HepG2 (cell line): Measurements from ENCODE around the gene BAIAP2L2. TPM values are rescaled to one million over a fixed set of nuclear protein-coding genes. Genes with fewer than 3 reads are reported as not detected.
A peak's percentile ranks its signal among the peaks of the same experiment; 100 is the strongest.

Experiments used
- BORCS8-MEF2B ChIP-seq: sonication (generic); formaldehyde crosslinking; IDR thresholded peaks from 2 replicates; pipeline ENCODE4 v1.8.0; 2022; ENCODE audit warnings: mild to moderate bottlenecking, missing genetic modification reagents
- CHCHD3 ChIP-seq: sonication (generic); formaldehyde crosslinking; IDR thresholded peaks from 2 replicates; pipeline ENCODE4 v1.8.0; 2022; ENCODE audit warnings: mild to moderate bottlenecking, missing genetic modification reagents, moderate library complexity
- CREB1 ChIP-seq, 2 experiments: fragments of 450-650 bp in 1 of 2; IDR thresholded peaks; 2 replicates each; pipeline ENCODE4 v1.6.1; 2016 to 2017; ENCODE audit warnings: control low read depth in 1 of 2, mild to moderate bottlenecking in 1 of 2, missing compliant biosample characterization in 1 of 2, missing genetic modification characterization in 1 of 2
- GABPB1 ChIP-seq: IDR thresholded peaks from 2 replicates; pipeline ENCODE4 v1.6.1; 2016; ENCODE audit warnings: mild to moderate bottlenecking, missing genetic modification reagents, moderate library complexity, missing compliant biosample characterization
- HMG20A ChIP-seq: IDR thresholded peaks from 2 replicates; pipeline ENCODE4 v1.6.1; 2016; ENCODE audit warnings: borderline replicate concordance
- HNRNPL ChIP-seq: fragments of 200-400 bp; formaldehyde crosslinking; IDR thresholded peaks from 2 replicates; pipeline ENCODE4 v1.6.1; 2017; ENCODE audit warnings: mild to moderate bottlenecking, low read depth, low read length
- NCOA2 ChIP-seq: sonication (generic); formaldehyde crosslinking; IDR thresholded peaks from 2 replicates; pipeline ENCODE4 v1.8.0; 2022; ENCODE audit warnings: inconsistent platforms
- POLR2G ChIP-seq: fragments of 200-400 bp; formaldehyde crosslinking; IDR thresholded peaks from 2 replicates; pipeline ENCODE4 v1.6.1; 2018; ENCODE audit warnings: mild to moderate bottlenecking, low read depth, low read length, moderate library complexity
- REST ChIP-seq, 2 experiments: IDR thresholded peaks; 2 replicates each; pipeline ENCODE4 v1.6.1; 2011 to 2012; ENCODE audit warnings: low read length in 2 of 2, borderline replicate concordance in 1 of 2, low read depth in 1 of 2, mild to moderate bottlenecking in 1 of 2, moderate library complexity in 1 of 2
- SATB2 ChIP-seq: sonication (generic); formaldehyde crosslinking; IDR thresholded peaks from 2 replicates; pipeline ENCODE4 v1.5.0; 2020; ENCODE audit warnings: missing genetic modification reagents
- TEAD2 ChIP-seq: sonication (generic); formaldehyde crosslinking; IDR thresholded peaks from 2 replicates; pipeline ENCODE4 v1.9.0; 2021; ENCODE audit warnings: missing genetic modification reagents
- ZFP36 ChIP-seq: fragments of 150-350 bp; IDR thresholded peaks from 2 replicates; pipeline ENCODE4 v1.6.1; 2018; ENCODE audit warnings: borderline replicate concordance, low read length, low read depth; ENCODE audit not compliant: partially characterized antibody
- ZKSCAN5 ChIP-seq: sonication (generic); formaldehyde crosslinking; IDR thresholded peaks from 2 replicates; pipeline ENCODE4 v1.5.1; 2020; ENCODE audit warnings: mild to moderate bottlenecking, missing genetic modification reagents
- ZNF12 ChIP-seq: sonication (generic); formaldehyde crosslinking; IDR thresholded peaks from 2 replicates; pipeline ENCODE4 v1.5.0; 2020; ENCODE audit warnings: missing genetic modification reagents
- ZNF768 ChIP-seq: sonication (generic); formaldehyde crosslinking; IDR thresholded peaks from 2 replicates; pipeline ENCODE4 v1.4.0; 2020; ENCODE audit warnings: missing genetic modification reagents
- polyA plus RNA-seq, 8 experiments: library from polyadenylated mRNA; depleted of rRNA in 3 of 8; stranded (reverse) in 7 of 8; unstranded in 1 of 8; fragments of >200 nt; fragmentation: Illumina TruSeq in 4 of 8; extraction: Trizol in 4 of 8; gene quantifications; 2 replicates each; pipeline versions ENCODE4 v1.2.1 to v1.2.3, GENCODE V29; 2011 to 2016; ENCODE audit warnings: low read depth in 4 of 8, missing spikeins in 1 of 8, mixed read lengths in 1 of 8; ENCODE audit not compliant: insufficient read depth in 1 of 8
- total RNA-seq, 5 experiments: library from RNA; depleted of rRNA; stranded (reverse); fragments of >200 nt; fragmentation: Illumina TruSeq; extraction: Trizol; gene quantifications; 2 replicates each; pipeline ENCODE4 v1.2.3, GENCODE V29; 2016; ENCODE audit warnings: low read depth in 1 of 5

The BAIAP2L2 gene
- total and polyA plus RNA-seq, 2 of the 13 experiments (the other 11 are each of a cell fraction or from before 2014, with no cell fraction given), result 4.4 to 7.5 TPM

- TF ChIP-seq REST (IDR thresholded peaks at IDR 0.05; ENCODE audit: borderline replicate concordance in 1 of 2, low read depth in 1 of 2, low read length in 2 of 2) (no peak), HMG20A (CRISPR knock-in tag) (no peak), ZNF768 (CRISPR knock-in tag) (peak; percentile 16; the same call in 1 of the 2 replicates), CREB1 (IDR thresholded peaks at IDR 0.05) (no peak), CREB1 (CRISPR knock-in tag; IDR thresholded peaks at IDR 0.05) (no peak), NCOA2 (no peak), ZFP36 (no peak), ZNF12 (CRISPR knock-in tag) (no peak), TEAD2 (CRISPR knock-in tag) (no peak), GABPB1 (no peak), HNRNPL (peak; percentile 91), ZKSCAN5 (CRISPR knock-in tag) (no peak), SATB2 (CRISPR knock-in tag) (no peak), BORCS8-MEF2B (CRISPR knock-in tag) (0 out of 2 replicates have a peak, but pooled peaks have one; percentile 34), CHCHD3 (CRISPR knock-in tag) (no peak), POLR2G (no peak)
Observed at GRCh38 chr22:38109371-38110001, 998 bp downstream of the BAIAP2L2 start (continued).
